Brain microvascular endothelial cell (primary cell): Measurements from ENCODE around the gene AUTS2.

Experiments used
- DNase-seq: peaks from one replicate; pipeline ENCODE4 v3.0.0-alpha.2; 2020
- H3K27ac ChIP-seq: fragments of 250-450 bp; sonication (Bioruptor Pico); 2 replicates; pipeline ENCODE4 v1.5.1; 2020; ENCODE audit warnings: mild to moderate bottlenecking, moderate library complexity
- H3K27me3 ChIP-seq: fragments of 250-450 bp; sonication (Bioruptor Pico); replicated peaks from 2 replicates; pipeline ENCODE4 v1.5.1; 2020; ENCODE audit warnings: mild to moderate bottlenecking
- H3K36me3 ChIP-seq: fragments of 250-450 bp; sonication (Bioruptor Pico); replicated peaks from 2 replicates; pipeline ENCODE4 v1.5.1; 2020; ENCODE audit warnings: mild to moderate bottlenecking
- H3K4me3 ChIP-seq: 2 replicates; pipeline ENCODE4 v1.5.1; 2011; ENCODE audit warnings: low read depth, mild to moderate bottlenecking, control low read depth, low read length, moderate library complexity
- in situ Hi-C: cut with HindIII; loops from 2 replicates; pipeline ENCODE4 v1.10.0; 2017; ENCODE audit warnings: low sequenced_read_pairs, low pct_ligation_motif_present
- TF ChIP-seq, protein P1 (sequence below): IDR thresholded peaks from 2 replicates; pipeline ENCODE4 v1.5.1; 2011; ENCODE audit warnings: low read depth, mild to moderate bottlenecking, moderate library complexity, low read length, control low read depth, inconsistent platforms; ENCODE audit errors: missing control alignments

AUTS2 gene

DNA sequence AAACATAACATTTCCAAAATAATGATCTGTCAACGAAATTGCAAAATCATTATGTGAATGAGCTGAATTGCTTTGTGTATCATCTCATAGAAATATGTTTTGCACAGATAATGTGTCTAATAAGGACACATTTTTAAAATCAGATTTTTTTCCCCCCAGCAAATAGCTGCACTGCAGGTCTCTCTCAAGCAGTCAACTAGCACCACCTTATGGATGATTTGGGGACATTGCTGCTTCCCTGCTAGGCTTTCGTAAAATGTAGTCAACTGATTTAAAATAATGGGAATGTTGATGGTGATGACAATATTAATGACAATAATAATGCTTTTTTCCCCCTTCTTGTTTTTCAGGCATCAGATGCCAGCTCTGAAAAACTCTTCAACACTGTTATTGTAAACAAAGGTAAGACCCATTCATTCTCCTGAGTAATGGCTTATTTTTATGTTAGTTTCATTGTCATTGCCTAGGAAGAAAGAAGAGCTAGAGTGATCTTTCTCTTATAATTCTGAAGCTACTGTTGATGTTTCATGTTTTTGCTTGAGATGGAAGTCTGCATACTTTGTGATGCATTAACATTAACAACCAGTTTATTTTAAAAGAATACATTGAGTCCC, 1100.1 kb downstream of the AUTS2 start:
- Histone ChIP-seq H3K27me3 (no peaks in the 10 kb centered on the region), H3K4me3 (no peak overlapping the region), H3K27ac (no peak overlapping the region), H3K36me3 (no peaks in the 10 kb centered on the region)
- peak; percentile 48 for DNase-seq
- in situ Hi-C loops = no loop called here
- TF ChIP-seq, protein P1, sequence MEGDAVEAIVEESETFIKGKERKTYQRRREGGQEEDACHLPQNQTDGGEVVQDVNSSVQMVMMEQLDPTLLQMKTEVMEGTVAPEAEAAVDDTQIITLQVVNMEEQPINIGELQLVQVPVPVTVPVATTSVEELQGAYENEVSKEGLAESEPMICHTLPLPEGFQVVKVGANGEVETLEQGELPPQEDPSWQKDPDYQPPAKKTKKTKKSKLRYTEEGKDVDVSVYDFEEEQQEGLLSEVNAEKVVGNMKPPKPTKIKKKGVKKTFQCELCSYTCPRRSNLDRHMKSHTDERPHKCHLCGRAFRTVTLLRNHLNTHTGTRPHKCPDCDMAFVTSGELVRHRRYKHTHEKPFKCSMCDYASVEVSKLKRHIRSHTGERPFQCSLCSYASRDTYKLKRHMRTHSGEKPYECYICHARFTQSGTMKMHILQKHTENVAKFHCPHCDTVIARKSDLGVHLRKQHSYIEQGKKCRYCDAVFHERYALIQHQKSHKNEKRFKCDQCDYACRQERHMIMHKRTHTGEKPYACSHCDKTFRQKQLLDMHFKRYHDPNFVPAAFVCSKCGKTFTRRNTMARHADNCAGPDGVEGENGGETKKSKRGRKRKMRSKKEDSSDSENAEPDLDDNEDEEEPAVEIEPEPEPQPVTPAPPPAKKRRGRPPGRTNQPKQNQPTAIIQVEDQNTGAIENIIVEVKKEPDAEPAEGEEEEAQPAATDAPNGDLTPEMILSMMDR = peak; percentile 91

DNA sequence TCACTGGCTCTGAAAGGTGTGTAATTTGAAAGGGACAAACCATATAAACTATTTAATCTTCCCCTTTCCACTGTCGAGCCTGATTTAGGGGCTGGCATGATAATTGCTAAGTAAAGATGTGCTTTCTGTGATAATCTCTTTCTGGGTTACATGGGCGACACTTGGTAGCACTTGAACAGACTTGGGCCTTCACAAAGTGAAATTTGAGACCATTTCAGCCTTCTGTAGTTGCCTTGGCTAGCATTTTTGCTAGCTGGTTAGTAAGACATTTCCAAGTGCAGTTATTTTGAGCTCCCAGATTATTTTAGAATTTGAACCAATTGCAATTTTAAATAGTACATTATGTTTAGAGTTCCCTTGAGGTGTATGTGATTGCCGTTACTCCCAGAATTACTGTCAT, 1101.0 kb downstream of the AUTS2 start:
- TF ChIP-seq, protein P1 = no peak
- no peak overlapping the region for H3K4me3 ChIP-seq
- DNase-seq = no peak
- in situ Hi-C loops = no loop called here
- no peak overlapping the region for H3K27ac ChIP-seq
- no peaks in the 10 kb centered on the region for H3K27me3 ChIP-seq
- no peaks in the 10 kb centered on the region for H3K36me3 ChIP-seq

DNA sequence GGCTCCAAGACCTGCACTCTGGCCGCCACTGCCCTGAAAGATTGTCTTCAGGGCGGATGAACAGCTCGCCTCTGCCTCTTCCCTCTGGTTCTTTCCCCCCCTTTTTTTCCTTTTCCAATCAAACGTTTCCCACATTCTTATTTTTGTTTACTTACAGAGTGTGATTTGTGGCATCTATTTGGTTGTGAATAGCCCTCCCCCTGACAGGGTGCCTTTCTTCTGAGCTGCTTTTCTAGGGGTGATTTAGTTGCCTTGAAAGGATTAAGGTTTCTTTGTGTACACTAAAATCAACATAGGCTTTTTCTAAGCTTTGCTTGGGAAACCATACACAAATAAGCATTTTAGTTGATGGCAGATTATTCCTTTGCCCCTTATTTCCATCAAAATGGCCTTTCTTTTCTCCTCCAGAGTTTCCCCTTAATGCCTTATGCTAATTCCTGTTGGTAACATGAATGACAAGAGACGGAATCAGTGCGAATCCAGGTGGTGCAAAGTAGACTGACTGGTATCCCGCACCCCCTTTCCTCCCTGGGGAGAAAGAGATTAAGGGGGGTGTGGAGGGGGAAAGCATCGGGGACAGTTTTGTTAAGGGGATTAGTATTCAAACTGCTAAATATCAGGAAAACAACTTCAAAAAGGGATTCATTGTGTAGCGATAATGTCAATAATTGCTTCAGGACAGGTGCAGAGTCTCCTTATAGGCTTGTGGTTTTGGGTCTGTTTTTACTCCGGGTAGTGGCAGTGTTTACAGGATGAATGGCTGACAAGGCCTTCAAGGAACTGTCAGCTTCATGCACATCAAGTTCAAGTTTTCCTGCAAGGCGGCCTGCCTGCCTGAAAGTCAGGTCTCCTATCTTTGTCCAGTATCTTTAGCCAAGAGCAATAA, 1102.0 kb downstream of the AUTS2 start:
- DNase-seq = no peak
- TF ChIP-seq, protein P1 = no peak
- H3K4me3 ChIP-seq = no peak overlapping the region
- no peaks in the 10 kb centered on the region for H3K36me3 ChIP-seq
- no peaks in the 10 kb centered on the region for H3K27me3 ChIP-seq
- H3K27ac ChIP-seq = no peak overlapping the region
- in situ Hi-C loops = no loop called here

DNA sequence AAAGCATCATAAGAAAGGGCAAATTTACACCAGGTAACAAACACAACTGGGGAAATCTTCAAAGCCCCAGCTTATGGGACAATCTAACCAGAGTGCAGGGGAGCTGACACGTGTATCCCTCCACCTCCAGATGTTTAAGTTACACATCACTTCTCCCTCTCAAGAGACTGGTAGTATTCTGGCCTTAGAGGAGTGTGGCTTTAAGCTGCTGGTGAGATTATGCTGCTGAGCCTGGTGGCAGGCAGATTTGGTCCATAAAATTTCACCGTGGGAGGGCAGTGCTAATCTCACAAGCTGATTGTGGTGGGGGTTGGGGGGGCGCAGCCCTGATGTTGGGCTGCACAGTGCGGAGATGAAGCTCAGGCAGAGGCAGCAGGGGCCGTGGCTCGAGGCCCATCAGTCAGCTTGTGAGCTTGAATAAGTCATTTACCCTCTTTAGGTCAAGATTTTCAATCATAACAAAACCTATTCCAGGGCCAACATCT, 1102.7 kb downstream of the AUTS2 start:
- in situ Hi-C loops = no loop called here
- H3K36me3 ChIP-seq = no peaks in the 10 kb centered on the region
- TF ChIP-seq, protein P1 = no peak
- DNase-seq = no peak
- no peaks in the 10 kb centered on the region for H3K27me3 ChIP-seq
- no peak overlapping the region for H3K27ac ChIP-seq
- H3K4me3 ChIP-seq = no peak overlapping the region

DNA sequence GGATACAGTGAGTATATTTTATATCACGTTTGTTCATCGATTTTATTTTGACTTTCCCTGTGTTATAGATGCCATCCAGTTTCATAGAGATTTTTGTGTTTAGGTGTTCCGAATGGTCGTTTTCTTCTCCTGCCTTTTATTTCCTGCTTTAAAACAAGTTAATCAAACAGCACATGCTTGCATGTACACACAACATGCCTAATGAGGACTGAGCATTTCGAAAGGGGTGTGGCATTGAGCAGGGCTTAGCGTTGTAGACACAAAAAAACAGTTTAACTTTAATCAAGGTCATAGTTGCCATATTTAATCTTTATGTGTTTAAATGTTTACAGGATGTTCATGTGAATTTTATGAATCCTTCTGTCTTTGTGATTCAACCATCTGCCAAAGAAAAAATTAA, 1103.2 kb downstream of the AUTS2 start:
- H3K4me3 ChIP-seq = no peak overlapping the region
- in situ Hi-C loops = no loop called here
- TF ChIP-seq, protein P1 = no peak
- no peak overlapping the region for H3K27ac ChIP-seq
- H3K27me3 ChIP-seq = no peaks in the 10 kb centered on the region
- H3K36me3 ChIP-seq = no peaks in the 10 kb centered on the region
- no peak for DNase-seq
